SK-N-SH (cell line): ENCODE results near the gene TJP1.

ENCODE experiments used
- CTCF ChIP-seq: fragments of 200-600 bp; sonication (generic); IDR thresholded peaks from 2 replicates; pipeline ENCODE4 v1.6.1; 2017; ENCODE audit warnings: antibody characterized with exemption, mild to moderate bottlenecking, moderate library complexity
- EZH2phosphoT487 ChIP-seq: fragments of 200-600 bp; sonication (generic); IDR thresholded peaks from 2 replicates; pipeline ENCODE4 v1.6.1; 2017; ENCODE audit warnings: low read depth, mixed run types, mild to moderate bottlenecking, antibody characterized with exemption, moderate library complexity, borderline replicate concordance
- FOSL2 ChIP-seq: IDR thresholded peaks from 2 replicates; pipeline ENCODE4 v1.4.0; 2012; ENCODE audit warnings: low read depth, mild to moderate bottlenecking, moderate library complexity, borderline replicate concordance
- FOXM1 ChIP-seq: IDR thresholded peaks from 2 replicates; pipeline ENCODE4 v1.4.0; 2012; ENCODE audit warnings: low read depth, mild to moderate bottlenecking
- GABPA ChIP-seq: IDR thresholded peaks from 2 replicates; pipeline ENCODE4 v1.4.0; 2012; ENCODE audit warnings: low read depth, mild to moderate bottlenecking
- NFIC ChIP-seq: IDR thresholded peaks from 2 replicates; pipeline ENCODE4 v1.4.0; 2012; ENCODE audit warnings: borderline replicate concordance
- POLR2AphosphoS5 ChIP-seq: IDR thresholded peaks from 2 replicates; pipeline ENCODE4 v1.6.1; 2012; ENCODE audit warnings: low read depth, low read length
- SMC3 ChIP-seq: IDR thresholded peaks from 2 replicates; pipeline ENCODE4 v1.6.1; 2012; ENCODE audit warnings: low read depth, low read length, improper control_type of control experiment
- YY1 ChIP-seq: IDR thresholded peaks from 2 replicates; pipeline ENCODE4 v1.4.0; 2012; ENCODE audit warnings: low read depth, mild to moderate bottlenecking
- TF ChIP-seq, protein P1 (sequence below): fragments of 150-350 bp; IDR thresholded peaks from 2 replicates; pipeline ENCODE4 v1.6.1; 2017; ENCODE audit warnings: antibody characterized with exemption, low read length, low read depth, borderline replicate concordance

GRCh38 chr15:29765898-29766527 is 56.3 kb downstream of the TJP1 start:
- TF ChIP-seq YY1: no peak
- no peak for TF ChIP-seq CTCF
- no peak for TF ChIP-seq SMC3
- TF ChIP-seq POLR2AphosphoS5: no peak
- TF ChIP-seq FOSL2: no peak
- TF ChIP-seq FOXM1: no peak
- TF ChIP-seq GABPA: no peak
- TF ChIP-seq NFIC: no peak
- no peak for TF ChIP-seq EZH2phosphoT487
- TF ChIP-seq, protein P1, sequence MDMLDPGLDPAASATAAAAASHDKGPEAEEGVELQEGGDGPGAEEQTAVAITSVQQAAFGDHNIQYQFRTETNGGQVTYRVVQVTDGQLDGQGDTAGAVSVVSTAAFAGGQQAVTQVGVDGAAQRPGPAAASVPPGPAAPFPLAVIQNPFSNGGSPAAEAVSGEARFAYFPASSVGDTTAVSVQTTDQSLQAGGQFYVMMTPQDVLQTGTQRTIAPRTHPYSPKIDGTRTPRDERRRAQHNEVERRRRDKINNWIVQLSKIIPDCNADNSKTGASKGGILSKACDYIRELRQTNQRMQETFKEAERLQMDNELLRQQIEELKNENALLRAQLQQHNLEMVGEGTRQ: no peak
